GM18519 (cell line): ENCODE results near the gene PDIA3.
"Not testable (repeated sequence)": the region's sequence is repeated elsewhere in the genome, so short reads cannot be mapped to it uniquely, and the experiment has no call there.

ENCODE experiments used
- ATAC-seq: cut with Tn5 transposase; IDR thresholded peaks from one replicate; pipeline ENCODE4 v1.9.1; 2021; ENCODE audit warnings: mild to moderate bottlenecking, moderate library complexity; ENCODE audit not compliant: unreplicated experiment, low FRiP score

The PDIA3 gene

GRCh38 chr15:43808960-43809678, 62.9 kb downstream of the PDIA3 start:
- peak; percentile 59 for ATAC-seq

DNA sequence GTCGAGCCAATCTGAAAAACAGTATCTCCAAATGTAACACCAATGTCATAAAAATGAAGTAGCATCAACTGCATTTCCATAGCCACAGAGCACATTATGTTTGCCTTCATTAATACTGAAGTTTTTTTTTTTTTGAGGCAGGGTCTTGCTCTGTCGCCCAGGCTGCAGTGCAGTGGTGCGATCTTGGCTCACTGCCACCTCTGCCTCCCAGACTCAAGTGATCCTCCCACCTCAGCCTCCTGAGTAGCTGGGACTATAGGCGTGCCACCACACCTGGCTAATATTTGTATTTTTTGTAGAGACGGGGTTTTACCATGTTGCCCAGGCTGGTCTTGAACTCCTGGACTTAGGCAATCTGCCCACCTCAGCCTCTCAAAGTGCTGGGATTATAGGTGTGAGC, 68.8 kb downstream of the PDIA3 start:
- not testable (repeated sequence) for ATAC-seq

- ATAC-seq, result no peak
Observed at GRCh38 chr15:43821505-43821904, 75.3 kb downstream of the PDIA3 start.
